ENCODE results near the gene RPS21.
A peak's percentile ranks its signal among the peaks of the same experiment; 100 is the strongest.

RPS21 gene

GRCh38 chr20:62411479-62412193, 24.7 kb downstream of the RPS21 start:
- Histone ChIP-seq H3K36me3 (ENCODE audit: control insufficient read depth in 1 of 2, insufficient read depth in 2 of 2, low read length in 2 of 2) (no peaks in the 10 kb centered on the region), H3K4me3 (ENCODE audit: low read depth in 1 of 2, low read length in 2 of 2) (peak overlapping the region in 1 of 2 donors; percentile 11), H3K27ac (ENCODE audit: low read length) (peak overlapping the region; percentile 69), H3K4me1 (ENCODE audit: control insufficient read depth in 1 of 2, insufficient read depth in 2 of 2, low read length in 2 of 2) (peaks cover 0 to 17% of the 10 kb centered on the region in 2 donors), H3K9me3 (ENCODE audit: control insufficient read depth in 1 of 2, low read length in 2 of 2) (no peaks in the 10 kb centered on the region), H3K27me3 (ENCODE audit: low read depth, low read length) (no peaks in the 10 kb centered on the region)

GRCh38 chr20:62412194-62413024, 25.5 kb downstream of the RPS21 start:
- H3K4me1 ChIP-seq (ENCODE audit: control insufficient read depth in 1 of 2, insufficient read depth in 2 of 2, low read length in 2 of 2): peaks cover 0 to 15% of the 10 kb centered on the region in 2 donors
- H3K27me3 ChIP-seq (ENCODE audit: low read depth, low read length): no peaks in the 10 kb centered on the region
- no peaks in the 10 kb centered on the region for H3K36me3 ChIP-seq (ENCODE audit: control insufficient read depth in 1 of 2, insufficient read depth in 2 of 2, low read length in 2 of 2)
- no peak overlapping the region for H3K4me3 ChIP-seq (ENCODE audit: low read depth in 1 of 2, low read length in 2 of 2)
- peak overlapping the region; percentile 69 for H3K27ac ChIP-seq (ENCODE audit: low read length)
- no peaks in the 10 kb centered on the region for H3K9me3 ChIP-seq (ENCODE audit: control insufficient read depth in 1 of 2, low read length in 2 of 2)

GRCh38 chr20:62413025-62413570, 26.2 kb downstream of the RPS21 start:
- H3K4me1 ChIP-seq (ENCODE audit: control insufficient read depth in 1 of 2, insufficient read depth in 2 of 2, low read length in 2 of 2): peaks cover 0 to 11% of the 10 kb centered on the region in 2 donors
- no peaks in the 10 kb centered on the region for H3K9me3 ChIP-seq (ENCODE audit: control insufficient read depth in 1 of 2, low read length in 2 of 2)
- no peak overlapping the region for H3K4me3 ChIP-seq (ENCODE audit: low read depth in 1 of 2, low read length in 2 of 2)
- H3K36me3 ChIP-seq (ENCODE audit: control insufficient read depth in 1 of 2, insufficient read depth in 2 of 2, low read length in 2 of 2): no peaks in the 10 kb centered on the region
- H3K27me3 ChIP-seq (ENCODE audit: low read depth, low read length): no peaks in the 10 kb centered on the region
- no peak overlapping the region for H3K27ac ChIP-seq (ENCODE audit: low read length)

- Histone ChIP-seq H3K4me1 (ENCODE audit: control insufficient read depth in 1 of 2, insufficient read depth in 2 of 2, low read length in 2 of 2) (peaks cover 0 to 11% of the 10 kb centered on the region in 2 donors), H3K27me3 (ENCODE audit: low read depth, low read length) (no peaks in the 10 kb centered on the region), H3K36me3 (ENCODE audit: control insufficient read depth in 1 of 2, insufficient read depth in 2 of 2, low read length in 2 of 2) (no peaks in the 10 kb centered on the region), H3K9me3 (ENCODE audit: control insufficient read depth in 1 of 2, low read length in 2 of 2) (no peaks in the 10 kb centered on the region), H3K27ac (ENCODE audit: low read length) (no peak overlapping the region), H3K4me3 (ENCODE audit: low read depth in 1 of 2, low read length in 2 of 2) (no peak overlapping the region)
These were observed 27.1 kb downstream of the RPS21 start for GRCh38 chr20:62413896-62414481.

GRCh38 chr20:62415354-62416111, 28.6 kb downstream of the RPS21 start:
- H3K4me3 ChIP-seq (ENCODE audit: low read depth in 1 of 2, low read length in 2 of 2): no peak overlapping the region
- no peaks in the 10 kb centered on the region for H3K36me3 ChIP-seq (ENCODE audit: control insufficient read depth in 1 of 2, insufficient read depth in 2 of 2, low read length in 2 of 2)
- H3K4me1 ChIP-seq (ENCODE audit: control insufficient read depth in 1 of 2, insufficient read depth in 2 of 2, low read length in 2 of 2): no peaks in the 10 kb centered on the region
- H3K27ac ChIP-seq (ENCODE audit: low read length): no peak overlapping the region
- H3K27me3 ChIP-seq (ENCODE audit: low read depth, low read length): no peaks in the 10 kb centered on the region
- H3K9me3 ChIP-seq (ENCODE audit: control insufficient read depth in 1 of 2, low read length in 2 of 2): no peaks in the 10 kb centered on the region

GRCh38 chr20:62416651-62417637, 30.0 kb downstream of the RPS21 start:
- Histone ChIP-seq H3K4me1 (ENCODE audit: control insufficient read depth in 1 of 2, insufficient read depth in 2 of 2, low read length in 2 of 2) (no peaks in the 10 kb centered on the region), H3K27me3 (ENCODE audit: low read depth, low read length) (no peaks in the 10 kb centered on the region), H3K9me3 (ENCODE audit: control insufficient read depth in 1 of 2, low read length in 2 of 2) (no peaks in the 10 kb centered on the region), H3K36me3 (ENCODE audit: control insufficient read depth in 1 of 2, insufficient read depth in 2 of 2, low read length in 2 of 2) (no peaks in the 10 kb centered on the region), H3K4me3 (ENCODE audit: low read depth in 1 of 2, low read length in 2 of 2) (no peak overlapping the region), H3K27ac (ENCODE audit: low read length) (no peak overlapping the region)

- Histone ChIP-seq H3K36me3 (ENCODE audit: control insufficient read depth in 1 of 2, insufficient read depth in 2 of 2, low read length in 2 of 2) (no peaks in the 10 kb centered on the region), H3K4me1 (ENCODE audit: control insufficient read depth in 1 of 2, insufficient read depth in 2 of 2, low read length in 2 of 2) (no peaks in the 10 kb centered on the region), H3K27me3 (ENCODE audit: low read depth, low read length) (no peaks in the 10 kb centered on the region), H3K9me3 (ENCODE audit: control insufficient read depth in 1 of 2, low read length in 2 of 2) (no peaks in the 10 kb centered on the region), H3K4me3 (ENCODE audit: low read depth in 1 of 2, low read length in 2 of 2) (no peak overlapping the region), H3K27ac (ENCODE audit: low read length) (no peak overlapping the region)
These were observed 31.2 kb downstream of the RPS21 start for GRCh38 chr20:62417981-62418708.

GRCh38 chr20:62418709-62419487, 32.0 kb downstream of the RPS21 start:
- H3K36me3 ChIP-seq (ENCODE audit: control insufficient read depth in 1 of 2, insufficient read depth in 2 of 2, low read length in 2 of 2): no peaks in the 10 kb centered on the region
- no peak overlapping the region for H3K4me3 ChIP-seq (ENCODE audit: low read depth in 1 of 2, low read length in 2 of 2)
- no peak overlapping the region for H3K27ac ChIP-seq (ENCODE audit: low read length)
- H3K9me3 ChIP-seq (ENCODE audit: control insufficient read depth in 1 of 2, low read length in 2 of 2): no peaks in the 10 kb centered on the region
- H3K4me1 ChIP-seq (ENCODE audit: control insufficient read depth in 1 of 2, insufficient read depth in 2 of 2, low read length in 2 of 2): no peaks in the 10 kb centered on the region
- no peaks in the 10 kb centered on the region for H3K27me3 ChIP-seq (ENCODE audit: low read depth, low read length)

- no peaks in the 10 kb centered on the region for H3K9me3 ChIP-seq (ENCODE audit: control insufficient read depth in 1 of 2, low read length in 2 of 2)
- no peaks in the 10 kb centered on the region for H3K4me1 ChIP-seq (ENCODE audit: control insufficient read depth in 1 of 2, insufficient read depth in 2 of 2, low read length in 2 of 2)
- H3K27ac ChIP-seq (ENCODE audit: low read length): no peak overlapping the region
- no peaks in the 10 kb centered on the region for H3K36me3 ChIP-seq (ENCODE audit: control insufficient read depth in 1 of 2, insufficient read depth in 2 of 2, low read length in 2 of 2)
- no peaks in the 10 kb centered on the region for H3K27me3 ChIP-seq (ENCODE audit: low read depth, low read length)
- H3K4me3 ChIP-seq (ENCODE audit: low read depth in 1 of 2, low read length in 2 of 2): no peak overlapping the region
These were observed 32.9 kb downstream of the RPS21 start for GRCh38 chr20:62419759-62420158.

Data from muscle layer of duodenum (tissue), 2 donors.